Inflammatory macrophage treated with lipopolysaccharide for 4 hours (primary cell): Measurements from ENCODE around the gene HOXD13.

Source experiments
- DNase-seq: peaks from one replicate; pipeline ENCODE4 v3.0.0-alpha.2; 2020

HOXD13 gene

DNA sequence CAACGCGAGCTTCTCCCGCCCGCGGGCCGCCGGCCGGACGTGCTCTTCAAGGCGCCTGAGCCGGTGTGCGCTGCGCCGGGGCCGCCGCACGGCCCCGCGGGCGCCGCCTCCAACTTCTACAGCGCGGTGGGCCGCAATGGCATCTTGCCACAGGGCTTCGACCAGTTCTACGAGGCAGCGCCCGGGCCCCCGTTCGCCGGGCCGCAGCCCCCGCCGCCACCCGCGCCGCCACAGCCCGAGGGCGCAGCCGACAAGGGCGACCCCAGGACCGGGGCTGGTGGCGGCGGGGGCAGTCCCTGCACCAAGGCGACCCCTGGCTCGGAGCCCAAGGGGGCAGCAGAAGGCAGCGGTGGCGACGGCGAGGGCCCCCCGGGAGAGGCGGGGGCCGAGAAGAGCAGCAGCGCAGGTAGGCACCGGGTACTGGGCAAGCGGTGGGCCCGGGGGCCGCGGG lies 15.2 kb downstream of the HOXD13 start:
- no peak for DNase-seq

- no peak for DNase-seq
These were observed 16.8 kb downstream of the HOXD13 start for GRCh38 chr2:176109192-176109901.

DNA sequence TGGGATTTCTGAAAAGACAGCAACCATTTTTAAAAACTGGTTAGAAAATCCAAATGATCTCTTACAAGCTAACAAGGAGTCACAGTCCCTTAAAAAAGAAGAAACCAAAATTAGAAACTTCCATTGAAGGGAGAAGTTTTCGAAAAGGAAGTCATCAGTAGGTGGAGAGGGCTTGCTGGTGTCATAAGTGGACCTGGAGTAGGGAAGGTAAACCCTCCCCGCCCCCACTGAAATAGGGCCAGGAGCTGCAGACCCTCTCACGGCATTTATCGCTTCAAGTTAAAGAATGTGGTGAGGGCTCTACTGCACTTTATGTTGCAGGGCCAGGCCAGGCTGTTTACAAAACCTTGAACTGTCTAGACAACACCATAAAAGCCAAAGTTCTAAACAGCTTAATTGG lies 17.4 kb downstream of the HOXD13 start:
- no peak for DNase-seq

DNA sequence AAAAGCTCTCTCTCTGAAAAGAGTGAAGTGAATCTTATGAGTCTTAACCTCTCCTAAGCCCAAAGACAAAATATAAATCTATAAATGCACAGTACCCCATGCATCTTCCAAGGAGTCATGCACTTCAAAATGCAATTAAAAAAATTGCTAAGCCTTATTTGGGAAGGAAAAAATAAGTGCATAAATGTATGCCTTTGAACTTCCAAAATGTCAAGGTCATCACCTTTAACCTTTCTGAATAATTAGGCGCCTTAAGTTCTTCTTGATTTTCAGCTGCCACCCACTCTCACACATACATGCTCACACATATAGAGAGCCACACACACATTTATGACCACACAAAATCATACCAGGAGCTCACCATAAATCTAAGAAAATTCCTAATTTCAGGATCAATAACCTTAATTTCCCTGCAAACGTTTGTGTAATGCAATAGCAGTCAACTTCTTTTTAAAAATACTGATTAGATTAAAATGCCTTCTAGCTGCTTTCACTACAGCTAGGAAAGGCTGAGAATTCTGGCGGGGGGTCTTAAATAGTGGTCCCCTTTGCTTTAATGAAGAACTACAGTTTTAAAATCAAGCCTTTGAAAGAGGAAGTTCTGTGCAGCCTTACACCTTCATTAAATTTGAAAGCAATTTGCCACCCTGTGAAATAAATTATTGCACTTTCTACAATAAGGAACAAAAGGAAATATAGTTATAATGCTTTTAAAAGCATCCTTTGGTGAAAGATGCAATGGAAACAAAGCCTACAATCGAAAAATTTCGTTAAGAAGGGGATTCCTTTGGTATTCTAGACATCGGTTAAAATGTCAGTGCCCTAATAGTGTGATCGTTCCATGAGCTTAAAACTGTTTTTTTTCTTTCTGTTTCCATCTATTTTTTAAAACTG lies 18.1 kb downstream of the HOXD13 start:
- no peak for DNase-seq

GRCh38 chr2:176111309-176111663 lies 18.8 kb downstream of the HOXD13 start:
- no peak for DNase-seq

GRCh38 chr2:176111846-176112374 lies 19.4 kb downstream of the HOXD13 start:
- DNase-seq: no peak

GRCh38 chr2:176112375-176113302 lies 20.1 kb downstream of the HOXD13 start:
- DNase-seq: no peak

DNA sequence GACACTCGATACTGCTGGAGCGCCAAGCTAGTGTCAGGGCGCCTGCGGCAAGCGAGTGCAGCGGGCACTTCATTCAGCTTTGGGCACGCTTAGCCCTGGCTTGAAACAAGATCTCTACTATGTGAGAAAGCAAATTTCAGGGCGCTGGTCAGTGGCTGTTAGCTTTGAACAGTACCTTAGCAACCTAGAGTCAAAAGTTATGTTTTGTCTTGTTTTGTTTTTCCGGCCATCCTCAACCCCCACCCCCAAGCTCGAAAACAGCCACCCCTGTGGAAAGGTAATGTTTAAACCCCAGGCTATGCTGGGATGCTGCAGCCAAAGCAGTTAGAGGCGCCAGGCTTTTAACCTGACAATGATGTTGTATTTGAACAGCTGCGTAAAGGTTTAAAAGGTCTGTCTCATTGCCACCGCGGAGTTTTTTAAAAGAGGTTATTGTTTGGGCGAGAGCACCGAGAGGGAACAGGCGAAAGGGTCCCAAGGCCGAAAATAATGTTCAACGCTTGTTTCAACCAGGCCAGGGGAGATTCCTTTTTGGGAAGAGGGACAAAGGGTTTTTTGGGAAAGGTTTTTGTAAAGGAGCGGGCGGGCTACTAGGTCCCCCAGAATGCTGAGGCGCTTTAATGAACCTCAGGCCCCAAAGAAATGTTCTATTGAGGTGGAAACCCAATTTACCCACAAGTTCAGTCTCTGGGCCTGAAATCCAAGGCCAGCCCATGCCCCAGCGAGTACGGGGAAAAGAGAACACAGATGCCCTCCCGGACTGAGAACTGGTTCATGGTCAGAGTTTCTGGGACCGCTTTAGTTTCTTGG lies 21.8 kb downstream of the HOXD13 start:
- no peak for DNase-seq

DNA sequence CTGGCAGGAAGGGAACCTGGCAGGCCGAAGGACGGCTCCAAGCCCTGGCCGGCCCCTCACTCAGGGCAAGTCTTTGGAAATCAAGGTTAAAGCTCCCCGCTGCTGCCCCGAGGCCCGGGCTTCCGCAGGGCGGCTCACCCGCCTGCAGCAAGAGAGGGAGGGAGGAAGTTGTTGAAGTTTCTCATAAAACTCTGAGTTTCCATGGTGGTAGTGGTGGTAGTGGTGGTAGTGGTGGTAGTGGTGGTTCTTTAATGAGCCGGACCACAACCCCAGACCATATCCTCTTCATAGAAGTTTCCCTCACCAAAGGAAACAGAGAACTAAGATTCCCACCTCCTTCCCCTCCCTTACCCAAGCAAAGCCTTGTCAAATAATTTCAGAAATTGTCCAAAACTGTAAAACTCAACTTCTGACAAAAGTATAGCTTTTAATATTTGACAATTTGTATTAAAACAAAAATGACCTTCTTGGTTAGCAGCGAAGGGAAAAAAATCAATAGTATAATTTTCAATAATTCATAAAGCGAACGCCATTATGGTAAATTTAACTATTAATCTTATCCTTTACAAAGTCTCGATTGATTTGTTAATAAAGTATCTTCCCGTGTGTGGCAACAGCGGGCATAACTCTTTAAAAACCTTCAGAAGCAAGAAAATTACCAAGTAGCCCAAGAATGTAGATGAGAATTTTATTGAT lies 22.6 kb downstream of the HOXD13 start:
- DNase-seq: no peak

GRCh38 chr2:176115883-176116813 lies 23.6 kb downstream of the HOXD13 start, which contains the start of gene HOXD10:
HOXD10 (plus strand) TSS chr2:176116778; CDS start chr2:176116834, 56 bp downstream.
- no peak for DNase-seq

- DNase-seq: no peak
These were observed 24.8 kb downstream of the HOXD13 start for GRCh38 chr2:176117162-176117822.

DNA sequence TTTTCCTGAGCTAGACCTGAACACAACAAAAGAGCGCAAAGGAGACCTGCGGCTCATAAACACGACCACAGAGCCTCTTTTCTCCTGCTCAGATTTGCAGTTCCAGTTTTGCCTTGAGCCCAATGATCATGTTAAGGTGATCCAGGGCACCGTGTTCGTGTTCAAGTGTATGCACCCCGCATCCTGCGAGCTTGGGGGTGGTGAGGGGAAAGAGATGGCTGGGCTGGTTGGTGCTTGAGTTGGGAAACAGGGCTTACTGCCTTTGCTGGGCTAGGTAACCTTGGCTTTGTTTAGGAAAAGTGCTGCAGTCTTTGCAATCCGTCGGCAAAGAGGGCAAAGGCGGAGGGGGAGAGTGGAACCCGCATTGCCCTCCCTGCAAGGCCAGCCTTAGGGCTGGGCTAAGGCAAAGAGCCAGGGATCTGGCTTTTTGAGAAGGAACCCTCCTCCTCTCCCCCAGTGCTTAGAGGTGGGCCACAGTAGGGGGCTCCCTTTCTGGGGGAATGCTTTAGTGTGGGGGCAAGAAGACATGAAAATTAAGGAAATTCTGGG lies 25.4 kb downstream of the HOXD13 start:
- no peak for DNase-seq

- DNase-seq: peak; percentile 13
These were observed 26.2 kb downstream of the HOXD13 start for GRCh38 chr2:176118601-176119339.

GRCh38 chr2:176120364-176121189 lies 28.1 kb downstream of the HOXD13 start:
- DNase-seq: no peak

DNA sequence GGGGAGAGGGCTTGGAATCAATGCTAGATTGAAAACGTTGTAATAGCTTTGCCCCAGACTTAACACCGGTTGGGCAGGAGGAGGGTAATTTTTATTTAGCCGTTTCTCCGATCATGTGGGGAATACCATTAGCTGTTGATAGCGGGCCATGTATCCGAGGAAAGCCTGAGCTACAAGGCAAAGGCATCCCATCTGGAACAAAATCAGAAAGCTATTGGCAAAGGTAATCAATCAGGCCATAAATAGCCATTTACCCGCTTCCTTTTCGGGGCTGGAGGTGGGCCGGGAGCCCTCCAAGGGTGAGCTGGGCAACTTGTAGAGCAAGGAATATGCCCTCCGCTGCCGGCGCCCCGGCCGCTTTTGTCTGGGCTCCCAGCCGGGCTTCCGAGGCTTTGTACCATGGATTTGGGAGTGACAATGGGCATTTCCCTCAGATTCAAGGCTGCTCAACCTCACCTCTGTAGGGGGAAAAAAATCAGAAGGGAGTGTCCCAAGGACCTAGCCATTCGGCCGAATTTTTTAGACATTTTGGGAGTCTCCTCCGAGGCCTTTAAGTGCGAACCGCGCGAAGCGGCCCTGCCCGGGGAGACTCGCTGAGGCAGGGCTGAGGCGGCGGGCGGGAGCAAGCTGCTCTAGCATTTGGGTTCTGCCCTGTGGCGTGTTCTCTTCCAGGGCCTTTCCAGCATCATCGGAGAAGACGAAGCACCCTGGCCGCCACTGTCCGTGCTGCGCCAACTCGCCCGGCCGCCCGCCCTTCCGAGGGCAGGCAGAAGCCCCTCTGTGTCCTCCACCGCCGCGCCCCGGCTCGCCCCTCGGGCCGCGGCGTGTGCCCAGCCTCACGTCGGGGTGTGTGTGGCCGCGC lies 28.9 kb downstream of the HOXD13 start:
- DNase-seq: no peak

DNA sequence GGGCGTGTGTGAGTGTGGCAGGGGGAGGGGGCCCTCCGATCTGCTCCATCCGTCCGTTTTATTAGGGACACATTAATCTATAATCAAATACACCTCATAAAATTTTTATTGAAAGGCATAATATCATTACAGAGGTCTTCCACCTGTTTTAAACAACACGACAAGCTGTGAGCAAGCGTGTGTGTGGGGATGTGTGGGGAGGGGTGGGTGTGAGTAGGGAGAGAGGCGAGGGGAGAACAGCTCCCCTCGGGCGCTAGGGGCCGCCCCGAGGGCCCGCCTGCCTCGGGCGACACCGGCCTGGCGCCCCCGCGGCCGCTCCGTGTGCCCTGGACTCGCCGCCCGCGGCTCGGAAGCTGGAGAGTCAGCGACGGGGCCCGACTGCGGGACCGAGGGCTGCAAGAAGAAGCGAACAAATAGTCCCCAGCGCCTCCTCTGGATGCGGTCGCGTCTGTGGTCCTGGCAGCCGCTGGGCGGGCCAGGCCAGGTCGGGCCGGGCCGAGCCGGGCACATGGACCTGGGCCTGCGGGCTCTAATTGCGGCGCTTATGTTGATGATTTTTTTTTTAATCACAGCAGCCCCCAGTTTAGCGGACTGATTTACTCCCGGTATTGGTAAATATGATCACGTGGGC lies 29.6 kb downstream of the HOXD13 start:
- DNase-seq: no peak
